MM.1S (cell line): ENCODE measurements around the gene BIRC5.

Source experiments
- EZH2 ChIP-seq: fragments of 300-600 bp; sonication (generic); optimal IDR thresholded peaks from 2 replicates; pipeline ENCODE3; 2017; ENCODE audit warnings: low read depth, mild to moderate bottlenecking, antibody characterized with exemption, low read length, mixed read lengths
- EZH2phosphoT487 ChIP-seq: fragments of 300-600 bp; sonication (generic); IDR thresholded peaks from 2 replicates; pipeline ENCODE4 v1.6.1; 2018; ENCODE audit warnings: antibody characterized with exemption, low read length
- TF ChIP-seq, protein P1 (sequence below): fragments of 300-600 bp; sonication (generic); IDR thresholded peaks from 2 replicates; pipeline ENCODE4 v1.5.1; 2016; ENCODE audit warnings: antibody characterized with exemption, low read length, mixed read lengths

DNA sequence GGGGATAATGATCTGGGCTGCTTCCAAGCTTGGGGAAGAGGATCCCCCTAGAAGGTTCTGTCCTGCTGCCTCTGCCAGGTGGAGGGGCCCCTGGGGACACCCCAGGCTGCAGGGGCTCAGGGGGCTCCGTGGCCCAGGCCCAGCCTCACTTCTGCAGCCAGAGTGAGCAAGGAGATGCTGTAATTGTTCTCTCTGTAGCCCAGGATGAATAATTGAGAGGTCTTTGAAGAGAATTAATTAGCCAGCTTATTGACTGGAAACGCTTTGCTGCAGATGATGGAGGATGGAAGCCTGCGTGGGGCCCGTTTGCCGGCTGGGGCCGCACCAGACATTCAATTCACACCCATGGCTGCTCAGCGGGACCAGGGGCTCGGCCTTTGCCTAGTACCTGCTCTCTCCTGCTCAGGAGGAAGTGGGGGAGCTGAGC lies 55.9 kb downstream of the BIRC5 start:
- TF ChIP-seq, protein P1, sequence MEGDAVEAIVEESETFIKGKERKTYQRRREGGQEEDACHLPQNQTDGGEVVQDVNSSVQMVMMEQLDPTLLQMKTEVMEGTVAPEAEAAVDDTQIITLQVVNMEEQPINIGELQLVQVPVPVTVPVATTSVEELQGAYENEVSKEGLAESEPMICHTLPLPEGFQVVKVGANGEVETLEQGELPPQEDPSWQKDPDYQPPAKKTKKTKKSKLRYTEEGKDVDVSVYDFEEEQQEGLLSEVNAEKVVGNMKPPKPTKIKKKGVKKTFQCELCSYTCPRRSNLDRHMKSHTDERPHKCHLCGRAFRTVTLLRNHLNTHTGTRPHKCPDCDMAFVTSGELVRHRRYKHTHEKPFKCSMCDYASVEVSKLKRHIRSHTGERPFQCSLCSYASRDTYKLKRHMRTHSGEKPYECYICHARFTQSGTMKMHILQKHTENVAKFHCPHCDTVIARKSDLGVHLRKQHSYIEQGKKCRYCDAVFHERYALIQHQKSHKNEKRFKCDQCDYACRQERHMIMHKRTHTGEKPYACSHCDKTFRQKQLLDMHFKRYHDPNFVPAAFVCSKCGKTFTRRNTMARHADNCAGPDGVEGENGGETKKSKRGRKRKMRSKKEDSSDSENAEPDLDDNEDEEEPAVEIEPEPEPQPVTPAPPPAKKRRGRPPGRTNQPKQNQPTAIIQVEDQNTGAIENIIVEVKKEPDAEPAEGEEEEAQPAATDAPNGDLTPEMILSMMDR, result no peak
- TF ChIP-seq EZH2phosphoT487 (no peak), EZH2 (no peak)
